DMS53 treated with DMSO at 0.1 percent for 48 hours (cell line): ENCODE measurements around the gene FOXK2.
"Not testable (repeated sequence)": the region's sequence is repeated elsewhere in the genome, so short reads cannot be mapped to it uniquely, and the experiment has no call there.

ENCODE experiments used
- DNase-seq: peaks from one replicate; lab custom pipeline; 2025; ENCODE audit not compliant: unreplicated experiment; lab: John Stamatoyannopoulos, UW

FOXK2 gene

GRCh38 chr17:82561429-82562035, 42.0 kb downstream of the FOXK2 start:
- no peak for DNase-seq

- not testable (repeated sequence) for DNase-seq
Observed at GRCh38 chr17:82562718-82563220, 43.2 kb downstream of the FOXK2 start.

GRCh38 chr17:82563318-82563717, 43.8 kb downstream of the FOXK2 start:
- no peak for DNase-seq

- not testable (repeated sequence) for DNase-seq
Observed at GRCh38 chr17:82563745-82564144, 44.2 kb downstream of the FOXK2 start.

- no peak for DNase-seq
Observed at GRCh38 chr17:82564241-82564640, 44.7 kb downstream of the FOXK2 start.

- DNase-seq: no peak
Observed at GRCh38 chr17:82565551-82565950, 46.0 kb downstream of the FOXK2 start.

- no peak for DNase-seq
Observed at GRCh38 chr17:82566129-82566960, 46.8 kb downstream of the FOXK2 start.

- no peak for DNase-seq
Observed at GRCh38 chr17:82567286-82567685, 47.8 kb downstream of the FOXK2 start.

- DNase-seq: no peak
Observed at GRCh38 chr17:82568997-82569393, 49.5 kb downstream of the FOXK2 start.

GRCh38 chr17:82569621-82570020, 50.1 kb downstream of the FOXK2 start:
- no peak for DNase-seq

GRCh38 chr17:82570277-82570676, 50.7 kb downstream of the FOXK2 start:
- no peak for DNase-seq

GRCh38 chr17:82571855-82572254, 52.3 kb downstream of the FOXK2 start:
- DNase-seq: no peak

GRCh38 chr17:82574041-82574440, 54.5 kb downstream of the FOXK2 start:
- DNase-seq: no peak

GRCh38 chr17:82575581-82576221, 56.2 kb downstream of the FOXK2 start:
- not testable (repeated sequence) for DNase-seq

- DNase-seq: no peak
Observed at GRCh38 chr17:82577300-82577699, 57.8 kb downstream of the FOXK2 start.

- not testable (repeated sequence) for DNase-seq
Observed at GRCh38 chr17:82579969-82580368, 60.4 kb downstream of the FOXK2 start.

GRCh38 chr17:82582213-82582612, 62.7 kb downstream of the FOXK2 start:
- DNase-seq: no peak

- DNase-seq: no peak
Observed at GRCh38 chr17:82582709-82583108, 63.2 kb downstream of the FOXK2 start.

- no peak for DNase-seq
Observed at GRCh38 chr17:82583720-82584234, 64.2 kb downstream of the FOXK2 start.

- DNase-seq: not testable (repeated sequence)
Observed at GRCh38 chr17:82585935-82586575, 66.5 kb downstream of the FOXK2 start.

- DNase-seq: no peak
Observed at GRCh38 chr17:82586576-82587233, 67.2 kb downstream of the FOXK2 start.
